ENCODE results near the gene CRELD2. TPM values are rescaled to one million over a fixed set of nuclear protein-coding genes. Genes with fewer than 3 reads are reported as not detected.

Gene CRELD2
- total and polyA plus RNA-seq, 2 of the 13 experiments (the other 11 are each of a cell fraction or from before 2014, with no cell fraction given) = 17.2 to 44.7 TPM

DNA sequence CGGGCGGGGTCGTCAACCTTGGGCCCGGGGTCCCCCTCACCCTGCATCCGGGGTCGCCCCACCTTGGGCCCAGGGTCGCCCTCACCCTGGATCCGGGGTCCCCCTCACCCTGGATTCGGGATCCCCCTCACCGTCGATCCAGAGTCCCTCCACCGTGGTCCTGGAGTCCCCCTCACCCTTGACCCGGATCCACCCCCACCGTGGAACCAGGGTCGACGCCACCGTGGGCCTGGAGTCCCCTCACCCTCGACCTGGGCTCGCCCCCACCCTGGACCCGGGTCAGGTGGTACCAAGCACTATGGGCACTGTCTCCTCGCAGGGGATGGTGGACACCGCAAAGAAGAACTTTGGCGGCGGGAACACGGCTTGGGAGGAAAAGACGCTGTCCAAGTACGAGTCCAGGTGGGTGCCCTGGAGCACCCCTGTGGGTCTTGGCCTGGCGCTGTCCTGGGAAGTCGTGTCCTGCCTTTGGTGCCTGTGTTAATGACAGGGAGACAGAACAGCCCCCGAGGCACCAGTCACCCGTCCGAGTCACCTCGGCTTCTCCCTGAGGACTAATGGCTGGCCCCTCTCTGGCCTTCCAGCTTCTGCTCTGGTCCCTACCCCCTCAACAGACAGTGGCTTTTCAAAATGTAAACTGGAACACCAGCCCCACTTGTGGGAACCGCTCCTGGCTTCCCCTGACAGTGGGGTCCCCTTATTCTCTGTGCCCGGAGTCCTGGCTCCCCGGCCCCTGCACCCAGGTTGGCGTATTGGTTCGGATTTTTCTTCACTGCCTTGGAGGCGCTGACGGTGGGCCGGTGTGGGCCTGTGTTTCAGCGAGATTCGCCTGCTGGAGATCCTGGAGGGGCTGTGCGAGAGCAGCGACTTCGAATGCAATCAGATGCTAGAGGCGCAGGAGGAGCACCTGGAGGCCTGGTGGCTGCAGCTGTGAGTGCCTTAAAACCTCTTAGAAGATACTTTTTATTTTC is 762 bp downstream of the CRELD2 start (continued):
- TF ChIP-seq, protein P1, sequence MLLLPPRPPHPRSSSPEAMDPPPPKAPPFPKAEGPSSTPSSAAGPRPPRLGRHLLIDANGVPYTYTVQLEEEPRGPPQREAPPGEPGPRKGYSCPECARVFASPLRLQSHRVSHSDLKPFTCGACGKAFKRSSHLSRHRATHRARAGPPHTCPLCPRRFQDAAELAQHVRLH (CRISPR knock-in tag; IDR thresholded peaks at IDR 0.05; ENCODE audit: borderline replicate concordance, low read depth) = no peak
- no peak for TF ChIP-seq ZNF713 (CRISPR knock-in tag; IDR thresholded peaks at IDR 0.05)

- over 99% methylated on average over 10 of the region's 18 CpGs for WGBS (ENCODE audit: low lambda C conversion rate)
- Histone ChIP-seq H3K27ac (ENCODE audit: extremely low read length, insufficient read depth, low read length) (no peak overlapping the region), H3K27me3 (ENCODE audit: control insufficient read depth in 1 of 2, insufficient read depth in 2 of 2, low read length in 2 of 2) (no peaks in the 10 kb centered on the region), H3K4me2 (ENCODE audit: low read depth, low read length) (no peak overlapping the region), H3K4me3 (replicated peaks in 1 of 3; ENCODE audit: insufficient read depth in 1 of 3, low read depth in 2 of 3, low read length in 3 of 3) (no peak overlapping the region), H3K9me3 (ENCODE audit: low read length) (no peaks in the 10 kb centered on the region), H3K9ac (ENCODE audit: insufficient read depth, low read depth, low read length) (no peak overlapping the region), H3K79me2 (ENCODE audit: insufficient read depth, low read length) (peaks cover 10% of the 10 kb centered on the region), H2AFZ (ENCODE audit: low read length) (no peak overlapping the region), H4K20me1 (ENCODE audit: insufficient read depth, low read length) (no peaks in the 10 kb centered on the region), H3K36me3 (replicated peaks in 1 of 2; ENCODE audit: control insufficient read depth in 1 of 2, insufficient read depth in 2 of 2, low read length in 2 of 2) (peaks cover 0 to 10% of the 10 kb centered on the region in 2 experiments; a peak in 3 of 5 replicates), H3K4me1 (ENCODE audit: insufficient read depth, low read length) (peaks cover 26% of the 10 kb centered on the region)
- ATAC-seq = no peak
- FAIRE-seq = no peak
- peak; percentile 51 for TF ChIP-seq CREB1 (IDR thresholded peaks at IDR 0.05)
- TF ChIP-seq CREB1 (CRISPR knock-in tag; IDR thresholded peaks at IDR 0.05) = no peak
- TF ChIP-seq, protein P2, sequence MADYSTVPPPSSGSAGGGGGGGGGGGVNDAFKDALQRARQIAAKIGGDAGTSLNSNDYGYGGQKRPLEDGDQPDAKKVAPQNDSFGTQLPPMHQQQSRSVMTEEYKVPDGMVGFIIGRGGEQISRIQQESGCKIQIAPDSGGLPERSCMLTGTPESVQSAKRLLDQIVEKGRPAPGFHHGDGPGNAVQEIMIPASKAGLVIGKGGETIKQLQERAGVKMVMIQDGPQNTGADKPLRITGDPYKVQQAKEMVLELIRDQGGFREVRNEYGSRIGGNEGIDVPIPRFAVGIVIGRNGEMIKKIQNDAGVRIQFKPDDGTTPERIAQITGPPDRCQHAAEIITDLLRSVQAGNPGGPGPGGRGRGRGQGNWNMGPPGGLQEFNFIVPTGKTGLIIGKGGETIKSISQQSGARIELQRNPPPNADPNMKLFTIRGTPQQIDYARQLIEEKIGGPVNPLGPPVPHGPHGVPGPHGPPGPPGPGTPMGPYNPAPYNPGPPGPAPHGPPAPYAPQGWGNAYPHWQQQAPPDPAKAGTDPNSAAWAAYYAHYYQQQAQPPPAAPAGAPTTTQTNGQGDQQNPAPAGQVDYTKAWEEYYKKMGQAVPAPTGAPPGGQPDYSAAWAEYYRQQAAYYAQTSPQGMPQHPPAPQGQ (CRISPR knock-in tag; IDR thresholded peaks at IDR 0.05; ENCODE audit: borderline replicate concordance) = no peak
- in situ Hi-C loops (cut with HindIII; ENCODE audit: extremely low pct_ligation_motif_present, low pct_unique_long_range_greater_than_20kb) = loop anchor here (5.0 kb wide), 1 partner anchor 154 kb away; no protein-coding TSS in a partner anchor
- BruUV-seq (replicated peaks) = no TSS peak
- CTCF ChIA-PET (ENCODE audit: low intra/inter-chr PET ratio, low total read pairs) = no interaction called here
- POLR2A ChIA-PET = no interaction called here
- DNase-seq (ENCODE audit: low spot score) = no peak
- intact Hi-C loops (cut with micrococcal nuclease; ENCODE audit: unreplicated experiment) = no loop called here
These were observed 2.4 kb downstream of the CRELD2 start for GRCh38 chr22:49920859-49921258.

Measured in HepG2 (cell line).